ENCODE data around the gene TMEM203.

GRCh38 chr9:137244486-137245449, 39.3 kb upstream of the TMEM203 start:
- TF ChIP-seq CTCF (IDR thresholded peaks at IDR 0.05; ENCODE audit: insufficient read depth, low read length), result no peak
- no peak for TF ChIP-seq GABPA (IDR thresholded peaks at IDR 0.05; ENCODE audit: low read depth)
- no peak for TF ChIP-seq REST (IDR thresholded peaks at IDR 0.05; ENCODE audit: insufficient replicate concordance, low read depth)
- no peak for TF ChIP-seq POLR2AphosphoS5 (IDR thresholded peaks at IDR 0.05; ENCODE audit: low read depth)

All from HL-60 (cell line).